GM18870 (cell line): ENCODE data around the gene MRPL28.
"Not testable (repeated sequence)": the region's sequence is repeated elsewhere in the genome, so short reads cannot be mapped to it uniquely, and the experiment has no call there.

Experiments
- ATAC-seq: cut with Tn5 transposase; IDR thresholded peaks from one replicate; pipeline ENCODE4 v1.9.1; 2021; ENCODE audit warnings: moderate library complexity; ENCODE audit not compliant: unreplicated experiment

The MRPL28 gene

GRCh38 chr16:373848-374615, 3.7 kb upstream of the MRPL28 start:
- ATAC-seq, result no peak

GRCh38 chr16:373020-373598, 2.8 kb upstream of the MRPL28 start:
- no peak for ATAC-seq

- no peak for ATAC-seq
These were observed 2.1 kb upstream of the MRPL28 start for GRCh38 chr16:372302-372983.

GRCh38 chr16:371515-372301, 1.4 kb upstream of the MRPL28 start:
- ATAC-seq, result no peak

- ATAC-seq, result no peak
These were observed 709 bp upstream of the MRPL28 start for GRCh38 chr16:370979-371514.

GRCh38 chr16:369866-370436, 387 bp downstream of the MRPL28 start:
- no peak for ATAC-seq

GRCh38 chr16:369275-369865, 968 bp downstream of the MRPL28 start:
- ATAC-seq, result no peak

- no peak for ATAC-seq
These were observed 1.8 kb downstream of the MRPL28 start for GRCh38 chr16:368388-369158.

- ATAC-seq, result no peak
These were observed 2.9 kb downstream of the MRPL28 start for GRCh38 chr16:367333-367903.

GRCh38 chr16:366476-366875, 3.9 kb downstream of the MRPL28 start:
- no peak for ATAC-seq

- no peak for ATAC-seq
These were observed 5.5 kb downstream of the MRPL28 start for GRCh38 chr16:364595-365491.

GRCh38 chr16:363766-364490, 6.4 kb downstream of the MRPL28 start:
- ATAC-seq, result no peak

- ATAC-seq, result no peak
These were observed 7.1 kb downstream of the MRPL28 start for GRCh38 chr16:363110-363765.

- not testable (repeated sequence) for ATAC-seq
These were observed 7.7 kb downstream of the MRPL28 start for GRCh38 chr16:362702-362999.

GRCh38 chr16:361872-362701, 8.3 kb downstream of the MRPL28 start:
- no peak for ATAC-seq

- ATAC-seq, result no peak
These were observed 8.9 kb downstream of the MRPL28 start for GRCh38 chr16:361341-361871.
